GM19193 (cell line): Measurements from ENCODE around the gene EMP1.

Source experiments
- POLR2A ChIP-seq: IDR thresholded peaks from 4 replicates; pipeline ENCODE4 v1.6.1; 2011; ENCODE audit not compliant: insufficient read depth, insufficient read length; ENCODE audit errors: extremely low read depth

The EMP1 gene

DNA sequence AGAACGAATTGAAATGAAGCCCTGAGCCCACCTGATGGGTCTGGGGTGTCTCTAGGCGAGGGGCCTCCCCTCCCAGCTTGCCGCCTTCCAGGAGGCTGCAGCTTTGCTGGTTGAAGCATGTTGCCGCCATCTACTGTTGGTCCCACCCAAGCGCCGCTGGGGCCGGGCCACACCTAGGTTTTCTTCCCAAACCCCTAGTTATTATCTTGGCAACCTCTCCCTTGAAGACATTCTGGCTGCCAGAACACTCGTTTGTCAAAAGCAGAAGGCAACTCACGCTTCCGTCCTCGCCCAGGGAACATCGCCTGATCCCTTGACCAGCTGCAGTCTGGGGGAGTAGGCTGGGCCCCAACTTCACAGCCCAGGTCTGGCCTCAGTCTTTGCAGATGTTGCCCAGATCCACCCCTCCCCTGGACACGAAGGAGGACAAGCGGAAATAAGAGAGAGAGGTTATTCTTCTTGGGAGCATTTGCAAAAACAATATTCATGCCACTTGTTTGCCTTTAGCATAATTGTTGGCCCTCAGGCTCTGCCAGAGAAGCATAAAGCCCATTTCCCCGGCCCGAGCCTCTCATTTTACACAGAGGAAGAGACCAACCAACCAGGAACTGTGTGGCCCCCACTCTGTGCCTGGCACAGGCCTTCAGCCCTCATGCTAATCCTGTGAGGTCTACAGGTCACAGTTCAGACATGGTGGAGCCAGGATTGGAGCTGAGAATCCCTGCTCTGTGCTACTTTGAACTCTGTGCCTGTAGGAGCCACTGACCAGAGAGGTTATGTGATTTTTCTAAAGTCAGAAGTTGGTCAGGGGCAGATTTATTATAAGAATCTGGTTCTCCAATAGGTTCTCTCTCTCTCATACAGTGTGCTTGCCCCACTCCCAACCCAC, 6.8 kb downstream of the EMP1 start:
- TF ChIP-seq POLR2A, result no peak

DNA sequence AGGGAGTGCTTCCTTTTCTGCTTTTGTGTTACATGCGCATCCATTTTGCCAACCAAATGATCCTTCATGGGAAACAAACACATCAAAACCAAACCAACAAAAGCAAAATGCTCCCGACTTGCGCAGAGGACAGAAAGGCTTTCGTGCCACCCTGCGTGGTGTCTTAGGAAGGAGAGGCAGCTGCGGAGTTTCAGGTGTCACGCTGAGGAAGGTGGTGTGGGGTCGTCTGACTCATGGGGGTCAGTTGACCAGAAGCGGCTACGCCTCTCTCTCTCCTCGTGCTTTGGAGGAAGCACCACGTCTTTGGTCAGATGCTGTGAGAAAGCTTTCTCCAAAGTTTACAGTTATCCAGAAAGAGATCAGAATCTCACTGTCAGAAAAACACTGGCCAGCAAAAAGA, 7.9 kb downstream of the EMP1 start:
- TF ChIP-seq POLR2A, result no peak

DNA sequence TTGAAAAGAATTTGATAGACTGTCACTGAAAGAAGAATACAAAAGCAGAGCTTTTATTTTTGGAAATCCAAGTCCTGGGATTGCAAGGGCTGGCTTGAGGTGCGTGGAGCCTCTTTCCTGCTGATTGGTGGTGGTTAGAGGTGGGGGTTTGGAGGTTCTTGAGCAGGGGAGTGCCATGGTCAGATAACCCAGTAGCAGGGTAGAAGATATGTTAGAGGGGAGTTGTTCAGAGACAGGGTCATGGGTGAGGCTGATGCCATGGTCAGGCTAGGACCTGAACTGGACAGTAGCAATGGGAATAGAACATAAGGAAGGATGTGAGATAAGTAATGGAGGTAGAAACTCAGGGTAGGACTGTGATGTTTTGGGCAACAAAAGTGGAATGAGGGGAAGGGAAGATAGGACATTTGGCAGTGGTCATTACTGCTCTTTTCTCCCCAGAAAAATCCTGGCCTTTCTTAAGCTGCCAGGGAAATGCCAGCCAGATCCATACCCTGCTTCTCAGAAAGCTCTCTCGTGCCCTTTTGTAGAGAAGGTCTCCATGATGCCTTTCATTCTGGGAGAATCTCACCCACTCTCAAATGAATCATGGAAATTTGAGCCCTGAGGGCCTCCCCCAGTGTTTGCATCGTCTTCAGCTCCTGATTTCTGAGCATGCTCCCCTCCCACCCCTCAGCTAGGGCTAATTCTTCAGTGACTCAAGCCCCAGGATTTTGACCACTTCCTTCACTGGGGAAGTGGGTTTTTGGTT, 9.5 kb downstream of the EMP1 start:
- no peak for TF ChIP-seq POLR2A

DNA sequence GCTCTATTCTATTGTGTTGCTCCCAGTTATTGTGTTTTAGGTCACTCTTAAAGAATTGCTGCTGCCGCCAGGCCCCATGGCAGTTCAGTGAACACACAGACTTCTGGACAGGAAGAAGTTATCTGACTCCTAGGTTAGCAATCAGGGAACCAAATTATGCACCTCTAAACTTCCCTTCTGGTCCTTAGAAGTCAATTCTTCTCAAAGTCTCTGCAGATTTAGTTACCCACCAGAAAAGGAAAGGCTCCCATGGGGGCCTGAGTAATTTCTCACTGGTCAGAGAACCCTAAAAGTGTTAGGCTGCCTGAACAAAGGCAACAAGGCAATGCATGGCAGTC, 10.0 kb downstream of the EMP1 start:
- no peak for TF ChIP-seq POLR2A

DNA sequence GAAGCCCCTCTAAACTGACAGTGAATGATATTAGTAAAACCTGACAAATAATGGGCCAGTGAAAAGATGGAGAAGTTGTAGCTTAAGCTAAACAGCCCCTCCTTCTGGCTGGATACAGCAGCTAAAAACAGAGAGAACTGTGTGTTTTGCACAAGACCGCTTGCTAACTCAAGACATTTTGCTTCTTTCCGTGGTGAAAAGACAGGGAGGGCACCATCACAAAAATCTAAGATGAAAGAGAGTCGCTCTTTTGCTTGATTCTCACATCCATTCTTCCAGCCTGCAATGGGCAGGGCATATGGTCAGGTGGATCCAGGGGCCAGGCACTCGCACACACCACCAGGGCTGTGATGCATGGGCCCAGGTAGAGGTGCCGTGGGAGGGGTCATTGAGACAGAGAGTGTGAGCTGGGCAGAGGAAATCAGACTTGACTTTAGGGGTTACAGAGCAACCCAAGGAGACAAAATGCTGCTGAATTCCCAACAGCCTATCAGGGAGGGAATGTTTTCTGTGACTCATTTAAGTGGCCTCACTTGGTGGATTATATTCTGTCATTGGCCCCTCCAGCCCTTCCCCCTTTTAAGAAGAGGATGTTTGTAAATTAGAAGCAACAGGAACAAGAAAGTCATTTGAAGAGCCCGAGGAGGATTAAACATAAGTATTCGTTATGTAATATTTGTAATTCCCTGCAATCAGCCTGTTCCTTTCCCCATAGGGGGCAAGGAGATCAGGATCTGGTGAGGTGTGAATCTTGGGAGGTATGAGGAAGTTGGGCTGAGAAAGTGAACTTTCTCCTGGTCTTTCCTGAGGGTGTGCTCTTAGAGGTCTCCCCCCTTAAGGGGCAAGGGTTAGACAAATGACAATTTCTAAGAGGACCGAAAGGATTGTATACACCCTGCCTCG, 12.3 kb downstream of the EMP1 start:
- TF ChIP-seq POLR2A, result no peak

DNA sequence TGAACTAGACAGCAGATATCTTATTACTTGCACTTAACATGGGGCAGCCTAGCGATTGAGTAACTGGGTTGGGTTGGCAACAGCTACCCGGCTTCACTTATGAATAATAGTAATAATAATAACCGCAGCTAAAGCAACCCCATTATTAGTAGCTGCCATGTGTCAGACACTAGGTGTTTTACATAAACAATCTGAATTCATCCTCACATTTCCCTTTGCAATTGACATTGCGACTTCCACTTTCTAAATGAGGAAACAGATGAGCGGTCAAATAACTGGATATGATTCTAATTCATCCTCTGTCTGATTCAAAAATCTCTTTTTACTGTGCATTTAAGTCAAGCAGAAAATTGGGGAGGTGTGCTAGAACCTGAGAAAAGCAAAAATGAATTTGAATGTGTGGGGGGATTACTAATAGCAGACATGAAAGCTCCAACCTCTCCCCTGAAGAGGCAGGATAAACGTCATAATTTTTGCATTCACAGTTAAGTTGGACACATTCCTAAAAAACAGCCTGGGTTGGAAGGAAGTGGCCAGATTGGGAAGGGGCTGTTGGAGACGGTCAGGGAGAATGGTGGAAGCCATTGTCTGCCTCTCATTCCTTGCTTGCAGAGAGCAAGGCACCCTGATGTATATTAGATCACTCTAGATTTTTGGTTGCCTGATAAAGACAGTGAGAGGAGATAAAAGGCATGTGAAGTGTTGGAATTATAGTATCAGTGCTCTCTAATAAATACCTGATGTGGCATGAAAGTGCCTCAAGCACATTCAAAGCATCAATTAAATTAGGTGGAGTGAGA, 13.1 kb downstream of the EMP1 start:
- no peak for TF ChIP-seq POLR2A

DNA sequence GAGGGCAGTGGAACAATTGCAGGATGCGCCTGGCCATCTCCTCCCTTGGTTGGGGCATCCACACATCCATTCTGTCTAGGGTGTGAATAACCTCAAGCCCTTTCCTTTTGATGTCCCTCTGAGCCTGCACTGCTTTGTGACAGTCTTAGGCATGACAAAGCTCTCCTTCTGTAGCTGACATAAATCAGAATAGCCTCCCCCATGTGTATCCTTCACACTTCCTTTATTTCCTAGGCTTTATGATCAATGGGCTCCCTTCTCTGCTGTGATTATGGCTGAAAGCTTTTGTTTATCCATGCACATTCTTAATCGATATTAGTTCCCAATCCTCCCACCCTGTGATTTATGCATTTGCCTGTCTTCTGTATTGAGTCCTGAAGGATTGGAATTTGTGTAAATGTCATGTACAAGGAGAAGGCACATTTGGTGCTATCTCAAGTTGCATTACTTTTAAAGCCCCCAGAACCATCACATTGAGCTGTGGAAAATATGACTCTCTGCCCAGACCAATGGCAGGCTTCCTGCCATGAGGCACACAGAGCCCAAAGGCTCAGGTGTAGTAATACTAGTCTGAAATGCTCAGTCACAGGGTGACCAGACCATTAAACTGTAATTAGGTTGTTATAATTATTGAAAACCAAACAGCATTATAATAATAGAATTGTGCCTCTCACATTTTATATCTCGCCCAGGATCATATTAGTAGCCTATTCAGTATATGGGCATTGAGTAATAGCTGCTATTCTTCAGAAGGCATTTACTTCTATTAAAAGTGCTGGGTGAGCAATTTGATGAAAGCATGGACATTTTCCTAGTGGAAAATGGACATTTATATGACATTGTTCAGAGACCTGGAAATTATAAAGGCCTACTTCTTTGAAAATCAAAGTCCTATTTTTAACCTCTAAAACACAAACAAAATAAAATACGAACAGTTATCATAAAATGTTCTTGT, 14.0 kb downstream of the EMP1 start:
- TF ChIP-seq POLR2A, result no peak

DNA sequence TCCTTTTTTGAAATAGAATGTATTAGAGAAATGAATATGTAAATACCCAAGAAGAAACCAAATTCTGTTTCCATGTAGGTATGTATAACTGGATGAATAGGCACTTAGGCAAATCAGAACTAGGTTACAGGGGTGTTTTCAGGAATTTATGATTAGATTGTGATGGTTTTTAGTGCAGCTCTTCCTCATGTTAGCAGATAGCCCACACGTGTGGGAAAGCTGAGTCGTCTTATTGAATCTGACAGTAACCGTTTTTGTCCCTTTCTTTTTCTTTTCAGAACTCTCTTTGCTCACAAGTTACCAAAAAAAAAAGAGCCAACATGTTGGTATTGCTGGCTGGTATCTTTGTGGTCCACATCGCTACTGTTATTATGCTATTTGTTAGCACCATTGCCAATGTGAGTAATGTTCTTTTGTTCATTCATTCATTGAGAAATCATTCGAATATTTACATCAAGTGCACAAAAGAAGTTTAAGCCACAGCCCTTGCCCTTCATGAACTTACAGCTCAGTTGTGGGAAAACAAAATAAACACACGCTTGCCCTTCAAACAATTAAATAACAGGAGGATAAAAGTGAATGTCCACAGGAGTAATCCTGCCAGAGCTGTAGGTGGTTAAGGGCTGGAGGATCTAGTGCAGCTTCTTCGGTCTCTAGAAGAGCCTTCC, 14.8 kb downstream of the EMP1 start:
- TF ChIP-seq POLR2A, result no peak

DNA sequence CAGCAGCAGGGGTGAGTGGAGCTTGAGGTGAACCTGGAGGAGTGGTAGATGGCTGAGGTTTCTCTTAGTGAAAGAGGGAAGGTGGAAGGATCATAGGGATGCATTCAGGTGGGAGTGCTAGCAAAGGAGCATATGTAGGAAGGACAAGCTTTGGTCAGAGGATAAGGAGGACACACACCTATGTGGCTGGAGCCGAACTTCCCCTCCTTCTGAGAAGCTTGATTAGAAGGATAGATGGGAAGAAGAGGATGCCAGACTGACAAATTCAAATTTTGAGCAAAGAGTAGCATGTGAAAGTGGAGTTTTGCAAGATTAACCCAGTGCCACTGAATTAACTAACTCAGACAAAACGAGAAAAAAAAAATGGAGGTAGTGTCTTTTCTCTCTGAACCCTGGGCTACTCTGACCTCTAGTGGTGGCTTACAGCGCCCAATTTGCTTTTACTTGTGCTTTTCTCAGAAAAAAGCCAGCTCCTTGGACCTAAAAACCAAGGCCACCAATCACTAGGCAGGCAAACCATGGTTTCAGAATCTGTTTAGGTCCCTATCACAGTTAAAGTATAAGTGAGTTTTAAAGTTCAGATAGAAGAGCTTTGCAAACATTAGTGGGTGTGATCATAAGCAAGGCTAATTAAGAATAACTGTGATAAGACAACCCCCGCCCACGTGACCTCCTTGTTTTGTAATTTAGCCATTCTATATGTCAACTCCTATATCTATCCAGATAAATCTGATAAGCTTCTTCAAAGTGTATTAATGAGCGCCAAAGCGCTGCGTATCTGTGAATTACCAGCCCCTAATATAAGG, 15.5 kb downstream of the EMP1 start:
- no peak for TF ChIP-seq POLR2A

DNA sequence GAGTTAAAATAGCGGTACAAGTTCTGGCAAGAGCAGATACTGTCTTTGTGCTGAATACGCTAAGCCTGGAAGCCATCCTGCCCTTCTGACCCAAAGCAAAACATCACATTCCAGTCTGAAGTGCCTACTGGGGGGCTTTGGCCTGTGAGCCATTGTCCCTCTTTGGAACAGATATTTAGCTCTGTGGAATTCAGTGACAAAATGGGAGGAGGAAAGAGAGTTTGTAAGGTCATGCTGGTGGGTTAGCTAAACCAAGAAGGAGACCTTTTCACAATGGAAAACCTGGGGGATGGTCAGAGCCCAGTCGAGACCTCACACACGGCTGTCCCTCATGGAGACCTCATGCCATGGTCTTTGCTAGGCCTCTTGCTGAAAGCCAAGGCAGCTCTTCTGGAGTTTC, 18.5 kb downstream of the EMP1 start:
- no peak for TF ChIP-seq POLR2A

DNA sequence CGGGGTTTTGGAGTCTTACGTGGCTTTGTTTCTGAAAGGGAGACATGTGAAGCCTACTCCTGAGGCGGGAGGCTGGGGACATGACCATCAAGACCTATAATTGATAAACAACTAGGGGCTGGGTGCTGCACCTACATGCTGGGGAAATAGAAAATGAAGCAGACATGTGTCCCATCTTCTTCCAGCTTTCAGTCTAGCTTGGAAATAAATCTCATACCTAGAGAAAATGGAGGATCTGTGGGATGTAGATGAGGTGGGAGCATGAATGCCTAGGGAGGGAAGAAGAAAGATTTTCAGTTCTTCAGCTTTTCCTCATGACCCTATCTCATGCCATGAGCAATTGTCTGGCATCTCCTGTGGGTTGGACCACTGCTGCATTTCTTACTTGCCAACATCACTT, 22.1 kb downstream of the EMP1 start:
- no peak for TF ChIP-seq POLR2A

DNA sequence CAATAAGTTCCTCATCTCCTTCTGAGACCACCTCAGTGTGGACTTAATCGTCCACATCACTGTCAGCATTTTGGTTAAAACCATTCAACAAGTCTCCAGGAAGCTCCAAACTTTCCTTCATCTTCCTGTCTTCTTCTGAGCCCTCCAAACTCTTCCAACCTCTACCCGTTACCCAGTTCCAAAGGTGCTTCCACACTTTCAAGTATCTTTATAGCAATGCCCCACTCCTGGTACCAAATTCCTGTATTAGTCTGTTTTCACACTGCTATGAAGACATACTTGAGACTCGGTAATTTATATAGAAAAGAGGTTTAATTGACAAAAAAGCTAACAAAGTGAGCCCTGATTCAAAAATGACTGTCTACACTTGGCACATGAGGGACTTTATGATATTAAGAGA, 22.8 kb downstream of the EMP1 start:
- TF ChIP-seq POLR2A, result no peak
